Epithelial cell of prostate (primary cell): Measurements from ENCODE around the gene SLC25A1.

ENCODE experiments used
- DNase-seq: peaks from one replicate; pipeline ENCODE4 v3.0.0-alpha.2; 2011; ENCODE audit warnings: low read depth, low spot score
- H3K27ac ChIP-seq: fragments of 450-650 bp; 2 replicates; pipeline ENCODE4 v1.5.1; 2017; ENCODE audit warnings: mild to moderate bottlenecking

The SLC25A1 gene

DNA sequence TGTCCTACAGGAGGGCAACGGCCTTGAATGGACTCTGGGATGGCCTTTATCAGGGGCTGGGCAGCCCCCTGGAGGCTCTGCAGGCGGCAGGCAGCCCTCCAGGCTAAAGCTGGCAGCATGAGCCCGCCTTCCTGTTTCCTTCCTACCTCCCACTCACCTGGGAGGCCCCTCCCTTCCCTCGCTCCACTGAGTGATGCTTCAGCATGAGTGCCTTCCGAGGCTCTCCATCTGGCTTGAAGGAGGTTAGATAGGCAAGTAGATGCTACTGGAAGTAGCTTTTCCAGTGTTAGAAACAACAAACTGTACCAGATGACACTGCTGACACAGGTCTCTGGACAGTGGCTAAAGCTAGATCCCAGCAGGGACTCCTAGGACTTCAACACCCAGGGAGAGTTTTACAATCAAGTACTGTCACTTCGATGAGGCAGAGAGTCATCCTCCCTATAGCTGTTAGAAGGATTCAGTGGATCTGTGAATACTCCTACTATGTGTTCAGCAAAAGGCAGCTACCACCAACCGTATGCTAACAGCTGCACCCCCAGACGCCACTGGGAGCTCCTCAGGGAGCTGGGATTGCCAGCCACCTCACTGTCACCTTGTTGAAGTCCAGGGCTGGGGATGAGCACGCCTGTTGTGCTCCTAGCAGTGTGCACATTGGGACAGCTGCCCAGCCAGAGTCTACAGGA lies 4.1 kb upstream of the SLC25A1 start:
- no peak for DNase-seq
- no peak overlapping the region for H3K27ac ChIP-seq

GRCh38 chr22:19181786-19182471 lies 3.4 kb upstream of the SLC25A1 start:
- no peak for DNase-seq

GRCh38 chr22:19180740-19181410 lies 2.3 kb upstream of the SLC25A1 start:
- no peak overlapping the region for H3K27ac ChIP-seq

More at GRCh38 chr22:19181786-19182471, 3.4 kb upstream of the SLC25A1 start:
- no peak overlapping the region for H3K27ac ChIP-seq

GRCh38 chr22:19180234-19180633 lies 1.7 kb upstream of the SLC25A1 start:
- no peak overlapping the region for H3K27ac ChIP-seq
- DNase-seq = no peak

More at GRCh38 chr22:19180740-19181410, 2.3 kb upstream of the SLC25A1 start:
- no peak for DNase-seq

- H3K27ac ChIP-seq = peak overlapping the region; percentile 79
- peak; percentile 34 for DNase-seq
These were observed 1.0 kb upstream of the SLC25A1 start for GRCh38 chr22:19179497-19180048.

DNA sequence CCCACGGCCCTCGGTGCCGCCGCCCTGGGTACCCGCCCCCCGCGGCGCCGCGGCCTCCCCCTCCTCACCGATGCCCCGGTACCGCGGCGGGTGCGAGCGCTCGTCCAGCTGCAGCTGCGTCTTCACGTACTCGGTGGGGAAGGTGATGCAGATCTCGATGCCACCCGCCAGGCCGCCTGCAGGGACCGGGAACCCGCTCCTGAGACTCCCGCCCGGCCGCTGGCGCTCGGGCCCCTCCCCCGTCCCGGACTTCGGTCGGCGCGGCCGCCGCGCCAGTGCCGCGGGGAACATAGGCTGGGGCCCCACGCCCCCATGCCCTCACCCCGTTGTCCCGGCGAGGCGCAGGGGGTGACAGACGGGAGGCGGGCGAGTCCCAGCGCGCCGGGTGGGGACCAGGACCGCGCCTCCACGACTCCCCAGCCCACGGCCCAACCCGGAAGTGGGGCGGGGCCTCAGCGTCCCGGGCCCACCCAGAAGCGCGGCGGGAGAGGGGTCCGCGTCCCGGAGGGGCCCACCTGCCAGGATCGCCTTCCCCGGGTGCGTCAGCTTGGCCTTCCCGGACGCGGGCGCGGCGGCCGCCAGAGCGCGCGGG lies 375 bp downstream of the SLC25A1 start:
- DNase-seq = no peak
- peak overlapping the region; percentile 79 for H3K27ac ChIP-seq

- peak overlapping the region; percentile 79 for H3K27ac ChIP-seq
- DNase-seq = no peak
These were observed 1.1 kb downstream of the SLC25A1 start for GRCh38 chr22:19177164-19178064.

DNA sequence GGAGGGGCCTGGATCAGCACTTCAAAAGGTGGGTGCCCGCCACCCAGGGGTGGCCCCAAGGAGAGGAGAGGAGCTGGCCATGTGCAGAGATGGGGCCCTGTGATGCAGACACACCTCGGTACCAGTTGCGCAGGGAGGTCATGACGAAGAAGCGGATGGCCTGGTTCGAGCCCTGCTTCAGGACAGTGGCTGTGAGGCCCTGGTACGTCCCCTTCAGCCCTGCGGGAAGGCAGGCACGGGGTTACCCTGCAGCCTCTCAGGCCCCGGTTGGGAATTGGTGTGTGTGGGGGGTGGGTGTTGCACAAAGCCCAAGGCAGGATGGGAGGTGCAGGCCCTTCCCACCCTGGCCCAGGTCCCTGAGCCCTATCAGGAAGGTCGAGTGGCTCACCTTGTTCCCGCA lies 1.8 kb downstream of the SLC25A1 start:
- DNase-seq = no peak
- H3K27ac ChIP-seq = no peak overlapping the region

GRCh38 chr22:19176175-19176643 lies 2.3 kb downstream of the SLC25A1 start:
- H3K27ac ChIP-seq = no peak overlapping the region

DNA sequence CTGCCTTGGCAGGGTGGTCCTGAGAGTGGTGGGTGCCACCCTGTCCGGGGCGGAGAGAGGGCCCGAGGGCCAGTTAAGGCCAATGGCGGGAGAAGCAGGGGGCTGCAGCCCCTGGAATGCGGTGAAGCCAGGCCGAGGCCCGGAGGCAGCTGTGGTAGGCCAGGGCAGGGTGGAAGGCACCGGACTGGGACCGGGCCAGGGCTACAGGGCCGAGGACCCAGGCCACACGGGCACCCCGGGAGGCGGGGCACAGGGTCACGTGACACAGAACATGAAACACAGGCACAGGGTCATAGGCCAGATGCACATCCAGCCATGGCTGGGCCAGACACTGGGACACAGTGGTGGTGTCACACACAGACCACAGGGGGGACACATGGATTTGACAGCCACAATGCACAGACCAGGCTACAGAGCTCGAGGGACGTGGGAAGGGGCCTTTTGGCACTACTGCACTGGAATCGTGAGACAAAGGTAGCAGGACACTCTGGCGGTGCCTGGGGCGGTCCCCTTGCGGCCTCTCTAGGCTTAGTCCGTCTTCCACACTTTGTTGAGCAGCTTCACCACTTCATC lies 2.8 kb downstream of the SLC25A1 start:
- H3K27ac ChIP-seq = peak overlapping the region; percentile 59

More at GRCh38 chr22:19176175-19176643, 2.3 kb downstream of the SLC25A1 start:
- no peak for DNase-seq

DNA sequence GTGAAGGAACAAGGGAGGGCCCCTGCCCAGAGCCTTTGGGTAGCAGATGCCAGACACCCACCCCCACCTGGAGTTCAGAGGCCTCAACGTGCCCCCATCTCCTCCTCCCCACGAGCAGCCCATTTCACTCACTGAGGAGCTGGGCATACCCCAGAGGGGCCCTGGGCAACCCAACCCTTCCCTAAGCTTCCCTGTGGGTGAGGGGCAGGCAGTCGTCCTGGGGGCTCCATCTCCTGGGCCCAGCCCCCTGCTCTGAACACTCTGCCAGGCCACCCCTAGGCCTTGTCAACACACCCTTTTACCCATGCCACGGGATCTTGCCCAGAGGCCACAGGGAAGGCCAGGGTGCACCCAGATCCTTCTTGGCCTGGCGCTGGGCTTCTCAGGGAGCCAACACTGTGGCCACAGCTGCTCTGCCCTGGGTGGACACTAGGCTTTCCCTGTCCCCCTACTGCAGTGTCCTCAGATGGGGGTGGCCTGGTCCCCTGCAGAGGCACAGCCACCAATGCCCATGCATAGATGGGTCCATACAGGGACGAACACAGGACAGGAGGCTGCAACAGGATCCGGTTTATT lies 3.4 kb downstream of the SLC25A1 start:
- no peak for DNase-seq
- peak overlapping the region; percentile 59 for H3K27ac ChIP-seq

More for the DNA sequence above, 2.8 kb downstream of the SLC25A1 start:
- DNase-seq = no peak

GRCh38 chr22:19174106-19175025 lies 4.2 kb downstream of the SLC25A1 start:
- DNase-seq = no peak
- H3K27ac ChIP-seq = peak overlapping the region; percentile 59

DNA sequence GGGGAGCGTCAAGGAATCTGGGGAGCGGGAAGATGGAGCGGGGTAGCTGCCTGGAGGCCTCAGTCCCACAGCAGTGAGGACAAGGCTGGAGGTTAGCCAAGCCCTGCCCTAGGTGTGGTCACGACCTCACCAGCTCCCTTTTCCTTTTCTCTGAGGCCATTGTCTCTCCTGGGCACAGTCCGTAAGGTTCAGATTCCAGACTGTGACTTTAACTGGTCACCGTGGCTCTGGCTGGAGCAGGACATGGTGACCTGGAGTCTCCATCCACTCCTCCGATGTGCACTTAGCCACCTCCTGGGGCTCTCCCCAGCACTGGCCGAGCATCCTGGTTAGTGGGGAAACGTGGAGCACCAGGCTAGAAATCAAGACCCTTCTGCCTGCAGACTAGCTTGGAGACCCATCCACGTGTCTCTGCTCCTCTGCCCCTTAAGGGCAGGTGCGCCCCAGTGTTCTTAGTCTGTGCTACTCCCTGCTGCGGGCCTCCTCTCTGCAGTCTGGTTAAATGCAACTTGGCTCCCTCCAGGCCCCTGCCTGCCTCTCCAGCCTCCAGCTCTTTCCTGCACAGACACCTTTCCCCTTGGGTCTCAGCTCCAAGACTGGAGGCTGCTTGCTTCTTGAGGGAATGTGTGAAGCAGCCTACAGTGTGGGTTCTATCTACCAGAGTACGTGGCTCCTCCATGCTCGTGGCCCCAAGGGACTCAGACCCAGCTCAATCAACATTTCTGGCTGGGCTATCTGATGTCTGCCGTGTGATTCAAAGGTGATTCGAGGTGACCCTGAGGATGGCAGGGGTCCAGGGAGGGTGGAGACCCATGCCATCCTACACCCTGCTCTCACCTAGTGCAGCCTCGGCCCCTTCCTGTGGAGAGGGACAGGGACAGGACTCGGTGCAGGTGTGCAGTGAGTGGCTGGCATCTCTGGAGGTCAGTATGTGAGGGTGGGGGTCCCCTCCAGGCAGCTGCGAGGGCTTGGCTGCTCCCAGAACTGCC lies 5.2 kb downstream of the SLC25A1 start:
- peak overlapping the region; percentile 59 for H3K27ac ChIP-seq
- no peak for DNase-seq

- H3K27ac ChIP-seq = peak overlapping the region; percentile 68
- no peak for DNase-seq
These were observed 6.1 kb downstream of the SLC25A1 start for GRCh38 chr22:19172213-19173046.

GRCh38 chr22:19169947-19170318 lies 8.6 kb downstream of the SLC25A1 start:
- H3K27ac ChIP-seq = no peak overlapping the region
- no peak for DNase-seq
